GM21447 (cell line): ENCODE results near the gene EREG.
"Not testable (repeated sequence)": the region's sequence is repeated elsewhere in the genome, so short reads cannot be mapped to it uniquely, and the experiment has no call there.

ENCODE experiments used
- ATAC-seq: cut with Tn5 transposase; IDR thresholded peaks from one replicate; pipeline ENCODE4 v1.9.1; 2021; ENCODE audit not compliant: unreplicated experiment

The EREG gene

DNA sequence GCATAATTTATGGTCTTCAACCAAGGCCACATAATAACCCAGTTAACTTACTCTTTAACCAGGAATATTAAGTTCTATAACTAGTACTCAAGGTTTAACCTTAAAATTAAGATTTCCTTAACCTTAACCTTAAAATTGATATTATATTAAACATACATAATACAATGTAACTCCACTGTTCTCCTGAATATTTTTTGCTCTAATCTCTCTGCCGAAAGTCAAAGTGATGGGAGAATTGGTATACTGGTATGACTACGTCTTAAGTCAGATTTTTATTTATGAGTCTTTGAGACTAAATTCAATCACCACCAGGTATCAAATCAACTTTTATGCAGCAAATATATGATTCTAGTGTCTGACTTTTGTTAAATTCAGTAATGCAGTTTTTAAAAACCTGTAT, 22.8 kb downstream of the EREG start:
- no peak for ATAC-seq

DNA sequence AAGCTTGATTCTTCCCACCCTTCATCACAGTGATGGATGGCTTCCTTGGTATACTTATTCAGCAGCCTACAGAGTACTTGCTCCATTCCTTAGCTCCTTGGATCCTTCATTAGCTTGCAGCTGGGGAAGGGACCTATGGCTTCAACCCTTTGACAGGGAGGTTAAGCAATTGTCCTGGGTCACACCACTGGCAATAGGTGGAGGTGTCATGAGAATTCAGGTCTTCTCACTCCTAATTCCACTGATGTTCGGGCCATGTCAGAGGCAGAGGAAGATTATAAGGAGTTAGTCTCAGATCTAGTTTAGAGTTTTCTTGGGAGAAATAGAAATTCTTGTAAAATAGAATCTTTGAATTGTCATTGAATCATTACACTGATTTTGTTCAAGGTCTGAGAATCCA, 24.5 kb downstream of the EREG start:
- no peak for ATAC-seq

DNA sequence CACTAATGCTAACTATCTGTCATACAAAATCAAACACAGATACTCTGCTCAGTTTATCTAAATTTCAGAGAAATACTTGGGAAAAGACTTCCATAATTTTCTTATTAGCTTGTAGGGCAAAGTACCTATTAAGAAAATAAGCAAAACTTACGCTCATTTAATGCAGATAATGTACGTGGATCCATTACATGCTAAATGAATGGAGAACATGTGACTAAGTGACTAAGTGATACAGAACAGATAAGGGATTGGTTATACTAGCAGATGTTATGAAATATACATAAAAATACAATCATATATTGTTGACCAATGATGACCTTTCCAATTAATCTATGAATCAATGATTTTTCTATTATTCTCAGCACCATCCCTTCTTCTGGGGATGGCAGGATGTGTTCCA, 25.7 kb downstream of the EREG start:
- no peak for ATAC-seq

DNA sequence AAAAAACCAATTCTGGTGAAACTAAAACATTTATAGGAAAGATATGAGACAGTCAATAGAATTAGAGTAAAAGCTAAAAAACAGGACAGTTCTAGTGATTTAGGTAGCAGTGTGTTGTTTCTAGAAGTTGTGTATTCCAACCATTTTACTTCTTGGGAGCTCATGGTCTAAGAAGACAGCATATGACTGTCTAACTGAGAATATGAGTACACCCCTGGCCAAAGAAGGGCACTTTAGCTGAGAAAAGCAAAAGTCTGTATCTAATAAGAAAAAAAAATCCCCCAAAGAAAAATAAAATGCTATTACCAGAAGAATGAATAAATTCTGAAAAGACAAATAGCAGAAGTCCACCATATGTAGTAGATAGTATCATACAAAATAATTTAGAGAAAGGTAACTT, 26.4 kb downstream of the EREG start:
- no peak for ATAC-seq

GRCh38 chr4:74391890-74392475, 27.0 kb downstream of the EREG start:
- no peak for ATAC-seq

GRCh38 chr4:74394476-74395136, 29.7 kb downstream of the EREG start:
- ATAC-seq = no peak

DNA sequence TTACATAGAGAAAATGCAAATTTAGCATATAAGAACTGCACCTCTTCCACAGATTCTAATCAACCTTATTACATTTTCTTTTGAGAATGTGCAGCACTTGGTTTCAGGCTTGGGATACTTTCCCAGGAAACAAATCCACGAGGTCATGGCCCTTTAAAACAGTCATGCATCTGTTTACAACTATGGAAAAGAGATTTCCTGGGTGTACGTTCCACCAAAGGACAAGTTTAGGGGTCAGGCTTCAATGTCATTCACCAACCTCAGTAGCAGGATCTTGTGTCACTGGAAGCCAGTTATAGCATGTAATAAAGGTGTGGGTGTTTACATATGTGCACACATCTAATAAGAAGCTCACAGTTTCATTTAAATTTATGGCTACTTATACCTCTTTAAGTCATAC, 30.7 kb downstream of the EREG start:
- ATAC-seq = no peak

GRCh38 chr4:74397748-74398426, 32.9 kb downstream of the EREG start:
- no peak for ATAC-seq

- ATAC-seq = not testable (repeated sequence)
Observed at GRCh38 chr4:74398894-74399589, 34.1 kb downstream of the EREG start.

- ATAC-seq = no peak
Observed at GRCh38 chr4:74400395-74400794, 35.5 kb downstream of the EREG start.

- peak; percentile 95 for ATAC-seq
Observed at GRCh38 chr4:74402692-74403456, 37.9 kb downstream of the EREG start.

DNA sequence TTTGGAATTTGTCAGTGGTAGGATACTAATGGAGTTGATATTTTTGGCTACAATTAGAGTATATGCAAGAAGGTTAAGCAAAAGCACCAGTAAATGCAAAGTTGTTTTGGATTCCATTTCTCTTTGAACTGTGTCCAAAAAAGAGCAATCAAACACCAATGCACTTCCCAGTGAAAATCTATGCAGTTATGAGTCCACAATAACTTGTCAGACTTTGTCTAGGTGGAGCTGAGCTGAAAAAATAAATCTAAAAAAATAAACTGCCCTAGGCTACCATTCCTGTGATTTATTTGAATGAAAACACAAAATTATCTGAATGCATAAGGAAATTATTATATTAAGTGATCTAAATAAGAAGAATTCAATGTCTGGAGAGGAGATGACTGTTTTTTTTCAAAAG, 42.9 kb downstream of the EREG start:
- ATAC-seq = no peak

- no peak for ATAC-seq
Observed at GRCh38 chr4:74408639-74409038, 43.7 kb downstream of the EREG start.

DNA sequence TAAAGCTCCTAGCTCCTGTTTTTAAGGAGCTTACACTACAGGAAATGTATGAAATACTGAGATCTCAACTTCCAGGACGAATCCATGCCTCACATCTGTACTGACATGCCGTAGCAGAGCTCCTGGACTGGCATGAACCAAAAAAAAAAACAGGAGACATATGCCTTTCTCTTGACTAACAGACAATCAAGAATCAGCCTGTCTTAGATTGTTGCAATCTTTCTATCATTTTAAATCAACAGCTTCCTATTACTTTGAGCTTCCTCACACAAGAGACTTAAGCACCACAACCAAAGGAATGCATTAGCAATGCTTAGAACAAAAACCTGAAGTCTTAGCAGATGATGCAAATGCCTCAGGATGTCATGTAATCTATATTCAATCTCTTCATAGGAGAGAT, 45.3 kb downstream of the EREG start:
- no peak for ATAC-seq

GRCh38 chr4:74412225-74412624, 47.3 kb downstream of the EREG start:
- no peak for ATAC-seq

GRCh38 chr4:74413265-74413664, 48.3 kb downstream of the EREG start:
- ATAC-seq = no peak

- no peak for ATAC-seq
Observed at GRCh38 chr4:74414149-74414809, 49.3 kb downstream of the EREG start.

DNA sequence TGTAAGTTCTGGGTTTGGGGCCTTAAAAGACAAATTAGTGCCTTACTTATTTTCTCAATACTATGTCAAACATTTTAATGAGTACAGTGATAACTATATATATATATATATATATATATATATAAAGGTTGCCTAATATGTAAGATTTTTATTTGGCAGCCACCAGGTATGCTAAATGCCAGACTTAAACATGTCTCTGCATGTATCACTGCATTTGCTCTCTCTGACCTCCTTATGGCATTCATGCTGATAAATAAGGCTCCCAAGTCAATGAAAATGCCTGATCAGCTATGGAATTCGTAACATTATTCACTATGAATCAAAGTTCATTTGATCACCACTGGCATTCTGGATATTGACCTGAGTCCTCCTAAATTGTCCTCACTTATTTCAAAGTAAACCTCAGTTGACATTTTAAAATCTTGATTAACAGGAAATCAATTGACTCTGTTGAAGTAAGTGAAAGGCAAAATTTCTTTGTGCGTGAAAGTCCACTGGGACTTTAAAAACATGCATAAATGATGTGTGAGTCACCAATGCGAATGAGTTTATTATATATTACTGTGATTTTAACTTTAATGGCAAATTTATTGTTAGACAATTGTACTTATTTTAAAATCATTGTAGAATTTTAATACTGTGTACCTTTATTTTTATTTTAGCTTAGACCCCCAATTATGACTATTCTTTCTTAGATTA, 50.8 kb downstream of the EREG start:
- no peak for ATAC-seq

DNA sequence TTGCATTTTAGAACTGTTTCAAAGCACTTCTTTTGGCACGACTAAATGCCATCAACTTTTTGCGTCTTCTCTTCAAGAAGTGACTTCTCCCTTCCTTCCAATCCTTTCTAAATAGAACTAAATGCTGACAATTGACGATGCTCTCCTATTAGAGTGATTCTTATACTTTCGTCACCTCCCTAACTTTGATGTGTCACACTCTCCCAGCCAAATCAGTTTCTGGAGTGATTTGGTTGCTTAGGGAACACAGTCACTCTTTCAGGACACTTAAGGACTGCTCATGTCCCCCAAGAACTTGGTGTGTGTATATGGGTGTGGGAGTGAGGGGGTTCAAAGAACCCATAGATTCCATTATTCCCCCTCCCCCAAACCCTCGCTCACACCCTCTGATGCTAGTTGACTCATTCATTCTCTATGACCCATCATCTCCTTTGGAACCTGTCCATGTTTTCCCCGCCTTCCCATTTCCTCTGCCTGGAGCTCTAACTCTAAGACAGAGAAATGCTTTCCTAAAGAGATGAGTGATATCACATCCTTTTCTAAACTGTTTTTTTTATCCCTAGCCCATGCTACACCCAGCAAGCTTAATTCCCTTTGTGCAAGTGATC, 53.2 kb downstream of the EREG start:
- ATAC-seq = no peak

GRCh38 chr4:74420863-74421262, 55.9 kb downstream of the EREG start:
- no peak for ATAC-seq
